GM06990 (cell line): ENCODE data around the gene OR8B3.

Source experiments
- DNase-seq: peaks from one replicate; pipeline ENCODE4 v3.0.0-alpha.2; 2011; ENCODE audit not compliant: insufficient read length; ENCODE audit errors: extremely low read depth
- H3K27me3 ChIP-seq: replicated peaks from 2 replicates; pipeline ENCODE4 v1.6.0; 2011; ENCODE audit warnings: low read length; ENCODE audit not compliant: control insufficient read depth, insufficient read depth
- H3K36me3 ChIP-seq: 2 replicates; pipeline ENCODE4 v1.5.1; 2011; ENCODE audit warnings: low read length; ENCODE audit not compliant: control insufficient read depth, insufficient read depth
- H3K4me3 ChIP-seq: replicated peaks from 2 replicates; pipeline ENCODE4 v1.5.1; 2011; ENCODE audit warnings: low read depth, mild to moderate bottlenecking, control low read depth, low read length
- CTCF ChIP-seq: IDR thresholded peaks from 2 replicates; pipeline ENCODE4 v1.5.1; 2011; ENCODE audit warnings: low read length, control low read depth, mild to moderate bottlenecking, inconsistent platforms; ENCODE audit not compliant: insufficient read depth, poor library complexity, severe bottlenecking

The OR8B3 gene

GRCh38 chr11:124441081-124441480 lies 42.3 kb upstream of the OR8B3 start:
- Histone ChIP-seq H3K4me3 (no peak overlapping the region), H3K36me3 (no peaks in the 10 kb centered on the region), H3K27me3 (no peaks in the 10 kb centered on the region; the same call in none of the 2 replicates)
- no peak for DNase-seq
- no peak for TF ChIP-seq CTCF

- Histone ChIP-seq H3K36me3 (no peaks in the 10 kb centered on the region), H3K4me3 (no peak overlapping the region), H3K27me3 (no peaks in the 10 kb centered on the region; the same call in none of the 2 replicates)
- TF ChIP-seq CTCF: no peak
- no peak for DNase-seq
These were observed 41.8 kb upstream of the OR8B3 start for GRCh38 chr11:124440608-124441007.

GRCh38 chr11:124434699-124435098 lies 35.9 kb upstream of the OR8B3 start:
- no peaks in the 10 kb centered on the region for H3K36me3 ChIP-seq

GRCh38 chr11:124429599-124429998 lies 30.8 kb upstream of the OR8B3 start:
- Histone ChIP-seq H3K4me3 (no peak overlapping the region), H3K27me3 (no peaks in the 10 kb centered on the region; the same call in 1 of the 2 replicates), H3K36me3 (no peaks in the 10 kb centered on the region)
- TF ChIP-seq CTCF: no peak
- no peak for DNase-seq

More at GRCh38 chr11:124434699-124435098, 35.9 kb upstream of the OR8B3 start:
- Histone ChIP-seq H3K4me3 (no peak overlapping the region), H3K27me3 (no peaks in the 10 kb centered on the region)
- no peak for TF ChIP-seq CTCF
- DNase-seq: no peak

GRCh38 chr11:124424384-124424921 lies 25.6 kb upstream of the OR8B3 start, which contains the start of gene OR8B4:
TSS of gene OR8B4 (minus strand) at chr11:124424871. CDS start at chr11:124424871, 0 bp downstream.
- H3K27me3 ChIP-seq: no peaks in the 10 kb centered on the region; the same call in none of the 2 replicates
- no peak within 1 kb of the TSS for H3K4me3 ChIP-seq
- no peaks in the 10 kb centered on the region for H3K36me3 ChIP-seq
- DNase-seq: no peak
- TF ChIP-seq CTCF: no peak

GRCh38 chr11:124421043-124421442 lies 22.2 kb upstream of the OR8B3 start:
- Histone ChIP-seq H3K27me3 (no peaks in the 10 kb centered on the region; the same call in none of the 2 replicates), H3K4me3 (no peak overlapping the region), H3K36me3 (no peaks in the 10 kb centered on the region)
- TF ChIP-seq CTCF: no peak
- DNase-seq: no peak
